H9 (cell line): ENCODE results near the gene CMTM8. TPM values are rescaled to one million over a fixed set of nuclear protein-coding genes. Genes with fewer than 3 reads are reported as not detected.

ENCODE experiments used
- DNase-seq: peaks from one replicate; pipeline ENCODE4 v3.0.0-alpha.2; 2017
- H2AFZ ChIP-seq: one replicate; pipeline ENCODE4 v1.6.1; 2013; ENCODE audit warnings: mild to moderate bottlenecking, low read length, control low read depth, moderate library complexity
- H2AK5ac ChIP-seq: 2 replicates; pipeline ENCODE4 v1.6.1; 2013; ENCODE audit warnings: low read length, control low read depth, mixed read lengths; ENCODE audit not compliant: insufficient read length
- H2BK120ac ChIP-seq: one replicate; pipeline ENCODE4 v1.6.1; 2013; ENCODE audit warnings: low read depth, mild to moderate bottlenecking, low read length, control low read depth, inconsistent platforms; ENCODE audit not compliant: poor library complexity, severe bottlenecking
- H2BK12ac ChIP-seq: 2 replicates; pipeline ENCODE4 v1.6.1; 2013; ENCODE audit warnings: low read length, control low read depth, mixed read lengths, low read depth; ENCODE audit not compliant: insufficient read length
- H2BK15ac ChIP-seq: 2 replicates; pipeline ENCODE4 v1.6.1; 2013; ENCODE audit warnings: low read depth, low read length, control low read depth
- H2BK20ac ChIP-seq: one replicate; pipeline ENCODE4 v1.6.1; 2013; ENCODE audit warnings: low read depth, mild to moderate bottlenecking, low read length, control low read depth, inconsistent platforms; ENCODE audit not compliant: poor library complexity, severe bottlenecking
- H2BK5ac ChIP-seq: 2 replicates; pipeline ENCODE4 v1.6.1; 2013; ENCODE audit warnings: low read length, control low read depth, mixed read lengths; ENCODE audit not compliant: insufficient read length
- H3K14ac ChIP-seq: 2 replicates; pipeline ENCODE4 v1.6.1; 2013; ENCODE audit warnings: low read length, control low read depth; ENCODE audit not compliant: insufficient read depth
- H3K18ac ChIP-seq: 2 replicates; pipeline ENCODE4 v1.6.1; 2013; ENCODE audit warnings: low read depth, mild to moderate bottlenecking, mixed read lengths, low read length, control low read depth; ENCODE audit not compliant: insufficient read length
- H3K23ac ChIP-seq: 2 replicates; pipeline ENCODE4 v1.6.1; 2013; ENCODE audit warnings: low read length, control low read depth, mixed read lengths, low read depth; ENCODE audit not compliant: insufficient read length
- H3K23me2 ChIP-seq: 2 replicates; pipeline ENCODE4 v1.6.1; 2013; ENCODE audit warnings: low read depth, mild to moderate bottlenecking, mixed read lengths, low read length, control low read depth; ENCODE audit not compliant: insufficient read length, poor library complexity, severe bottlenecking
- H3K27ac ChIP-seq: 2 replicates; pipeline ENCODE4 v1.5.1; 2013; ENCODE audit warnings: low read length, control low read depth, mixed read lengths, low read depth; ENCODE audit not compliant: insufficient read length
- H3K27me3 ChIP-seq: 2 replicates; pipeline ENCODE4 v1.6.1; 2013; ENCODE audit warnings: low read length, control low read depth, inconsistent platforms; ENCODE audit not compliant: insufficient read depth
- H3K4ac ChIP-seq: 2 replicates; pipeline ENCODE4 v1.6.1; 2013; ENCODE audit warnings: low read depth, mild to moderate bottlenecking, control low read depth, inconsistent platforms, low read length, moderate library complexity
- H3K4me1 ChIP-seq: 2 replicates; pipeline ENCODE4 v1.6.1; 2013; ENCODE audit warnings: low read length, control low read depth, inconsistent platforms; ENCODE audit not compliant: insufficient read depth
- H3K4me2 ChIP-seq: 2 replicates; pipeline ENCODE4 v1.6.1; 2013; ENCODE audit warnings: low read length, control low read depth, mixed read lengths; ENCODE audit not compliant: insufficient read length, insufficient read depth
- H3K56ac ChIP-seq: 2 replicates; pipeline ENCODE4 v1.6.1; 2013; ENCODE audit warnings: low read depth, mild to moderate bottlenecking, mixed read lengths, low read length, control low read depth; ENCODE audit not compliant: insufficient read length
- H3K79me1 ChIP-seq: 2 replicates; pipeline ENCODE4 v1.6.1; 2013; ENCODE audit warnings: low read depth, mild to moderate bottlenecking, moderate library complexity, low read length, control low read depth, inconsistent platforms; ENCODE audit not compliant: insufficient read depth, poor library complexity, severe bottlenecking
- H3K79me2 ChIP-seq: 2 replicates; pipeline ENCODE4 v1.6.1; 2013; ENCODE audit warnings: low read length, control low read depth, inconsistent platforms; ENCODE audit not compliant: insufficient read depth
- H3K9ac ChIP-seq: 2 replicates; pipeline ENCODE4 v1.6.1; 2013; ENCODE audit warnings: low read length, control low read depth, mixed read lengths; ENCODE audit not compliant: insufficient read length; ENCODE audit errors: extremely low read depth
- H3K9me3 ChIP-seq: one replicate; pipeline ENCODE4 v1.6.1; 2013; ENCODE audit warnings: low read depth, low read length, inconsistent platforms; ENCODE audit not compliant: control insufficient read depth
- H3T11ph ChIP-seq: one replicate; pipeline ENCODE4 v1.6.1; 2013; ENCODE audit warnings: mild to moderate bottlenecking, low read length, control low read depth, inconsistent platforms
- H4K20me1 ChIP-seq: one replicate; pipeline ENCODE4 v1.6.1; 2013; ENCODE audit not compliant: control insufficient read depth, insufficient read length, insufficient read depth
- H4K5ac ChIP-seq: 2 replicates; pipeline ENCODE4 v1.6.1; 2013; ENCODE audit warnings: low read depth, mild to moderate bottlenecking, mixed read lengths, low read length, control low read depth; ENCODE audit not compliant: insufficient read length
- H4K8ac ChIP-seq: replicated peaks from 2 replicates; pipeline ENCODE4 v1.6.1; 2013; ENCODE audit warnings: low read length, control low read depth, mixed read lengths, low read depth; ENCODE audit not compliant: insufficient read length
- H4K91ac ChIP-seq: 2 replicates; pipeline ENCODE4 v1.6.1; 2013; ENCODE audit warnings: low read depth, mild to moderate bottlenecking, moderate library complexity, mixed read lengths, low read length, control low read depth; ENCODE audit not compliant: insufficient read length
- H3K27ac Mint-ChIP-seq, 3 experiments: 2 replicates in 2 of 3; 3 replicates in 1 of 3; pipeline ENCODE4 v1.8.0; 2020 to 2021; ENCODE audit warnings: mixed read lengths in 3 of 3, mild to moderate bottlenecking in 1 of 3, moderate library complexity in 1 of 3
- H3K27me3 Mint-ChIP-seq: 2 replicates; pipeline ENCODE4 v1.8.0; 2021; ENCODE audit warnings: low read depth, mild to moderate bottlenecking, moderate library complexity, mixed read lengths
- H3K36me3 Mint-ChIP-seq, 3 experiments: 2 replicates in 2 of 3; 3 replicates in 1 of 3; pipeline ENCODE4 v1.8.0; 2020 to 2021; ENCODE audit warnings: low read depth in 3 of 3, mixed read lengths in 3 of 3; ENCODE audit not compliant: insufficient read depth in 1 of 3
- H3K4me1 Mint-ChIP-seq, 2 experiments: 2 replicates each; pipeline ENCODE4 v1.8.0; 2020; ENCODE audit warnings: mixed read lengths in 2 of 2
- H3K4me3 Mint-ChIP-seq, 2 experiments: 2 replicates in 1 of 2; 3 replicates in 1 of 2; pipeline ENCODE4 v1.8.0; 2020 to 2021; ENCODE audit warnings: mild to moderate bottlenecking in 2 of 2, mixed read lengths in 2 of 2, moderate library complexity in 1 of 2
- H3K9me3 Mint-ChIP-seq, 2 experiments: 2 replicates in 1 of 2; 3 replicates in 1 of 2; pipeline ENCODE4 v1.8.0; 2020; ENCODE audit warnings: mild to moderate bottlenecking in 2 of 2, mixed read lengths in 2 of 2, moderate library complexity in 1 of 2
- CTCF ChIP-seq: fragments of 200-600 bp; sonication (generic); conservative IDR thresholded peaks from 3 replicates; pipeline ENCODE4 v1.8.0; 2021; ENCODE audit warnings: antibody characterized with exemption, mild to moderate bottlenecking
- WGBS: extraction: QIAGEN DNeasy Blood & Tissue Kit; methylation state at CpG from one replicate; pipeline ENCODE4 v1.1.7; 2013; ENCODE audit warnings: missing lambda C conversion rate, low lambda C conversion rate, mixed read lengths; ENCODE audit not compliant: insufficient read length; ENCODE audit errors: extremely low coverage; 5-methylcytosine and 5-hydroxymethylcytosine counted together
- total RNA-seq: library from RNA; stranded (reverse); gene quantifications from 2 replicates; pipeline ENCODE4 v1.2.1, GENCODE V29; 2021

CMTM8 gene
- total RNA-seq, 1 experiment from 2014 or later, result 4.0 TPM

GRCh38 chr3:32224016-32224516, 14.4 kb upstream of the CMTM8 start:
- no peak overlapping the region for H3T11ph ChIP-seq
- H3K27me3 ChIP-seq, result no peaks in the 10 kb centered on the region
- no peak for TF ChIP-seq CTCF
- H3K4me1 Mint-ChIP-seq, result peaks cover 0 to 5% of the 10 kb centered on the region in 2 experiments; a peak in 2 of 4 replicates
- H2BK20ac ChIP-seq, result no peak overlapping the region
- H3K14ac ChIP-seq, result no peak overlapping the region
- no peak overlapping the region for H2BK5ac ChIP-seq
- no peak overlapping the region for H3K4ac ChIP-seq
- no peak overlapping the region for H3K4me2 ChIP-seq
- H3K27ac ChIP-seq, result no peak overlapping the region
- no peak overlapping the region for H4K5ac ChIP-seq
- no peak for DNase-seq
- H3K27ac Mint-ChIP-seq, result no peak overlapping the region
- H4K20me1 ChIP-seq, result no peaks in the 10 kb centered on the region
- H3K18ac ChIP-seq, result no peak overlapping the region
- H3K9me3 ChIP-seq, result no peaks in the 10 kb centered on the region
- WGBS, result no CpG with 5 or more reads among the region's 5 CpGs
- no peak overlapping the region for H4K8ac ChIP-seq
- no peak overlapping the region for H2BK15ac ChIP-seq
- H3K23ac ChIP-seq, result no peak overlapping the region
- peaks cover 5% of the 10 kb centered on the region for H3K27me3 Mint-ChIP-seq
- no peak overlapping the region for H4K91ac ChIP-seq
- no peak overlapping the region for H3K56ac ChIP-seq
- no peak overlapping the region for H2AFZ ChIP-seq
- no peaks in the 10 kb centered on the region for H3K4me1 ChIP-seq
- no peak overlapping the region for H2AK5ac ChIP-seq
- no peaks in the 10 kb centered on the region for H3K23me2 ChIP-seq
- peaks cover 2 to 8% of the 10 kb centered on the region in 2 experiments; a peak in 4 of 5 replicates for H3K9me3 Mint-ChIP-seq
- no peak overlapping the region for H3K9ac ChIP-seq
- no peak overlapping the region for H3K4me3 Mint-ChIP-seq
- H3K36me3 Mint-ChIP-seq, result peaks cover 0 to 5% (median 3%) of the 10 kb centered on the region in 3 experiments; a peak in 2 of 7 replicates
- no peaks in the 10 kb centered on the region for H3K79me2 ChIP-seq
- H3K79me1 ChIP-seq, result no peaks in the 10 kb centered on the region
- H2BK12ac ChIP-seq, result no peak overlapping the region
- no peak overlapping the region for H2BK120ac ChIP-seq
